HepG2 (cell line): ENCODE data around the gene TRPM5. TPM values are rescaled to one million over a fixed set of nuclear protein-coding genes. Genes with fewer than 3 reads are reported as not detected.

ENCODE experiments used
- ATAC-seq: fragments of 200-7000 bp; cut with Tn5 transposase; 3 replicates; pipeline ENCODE4 v1.9.1; 2020; ENCODE audit warnings: mild to moderate bottlenecking, moderate library complexity
- BruUV-seq: library from RNA; stranded (reverse); fragments of 400-500 nt; replicated peaks from 2 replicates; lab custom pipeline; 2021; lab: Mats Ljungman, UMichigan
- CTCF ChIA-PET: fragments of 300-600 bp; formaldehyde crosslinking; extraction: SDS; loops from one replicate; lab custom pipeline; 2021; ENCODE audit warnings: low total read pairs, inconsistent platforms, low intra/inter-chr PET ratio; lab: Yijun Ruan, JAX
- POLR2A ChIA-PET: fragments of 350-600 bp; sonication (Branson Sonifier 250); formaldehyde crosslinking; loops from one replicate; lab custom pipeline; 2020; ENCODE audit warnings: antibody characterized with exemption, inconsistent platforms; lab: Yijun Ruan, JAX
- DNase-seq: peaks from one replicate; pipeline ENCODE4 v3.0.0-alpha.2; 2015; ENCODE audit warnings: low spot score
- FAIRE-seq: peaks from 3 replicates; lab custom pipeline; 2011; peaks lifted over from hg19 to GRCh38; lab: Jason Lieb, UNC
- H2AFZ ChIP-seq: one replicate; pipeline ENCODE4 v1.6.1; 2011; ENCODE audit warnings: low read length, inconsistent platforms
- H3K27ac ChIP-seq: fragments of 300-600 bp; 3 replicates; pipeline ENCODE4 v1.8.0; 2011; ENCODE audit warnings: mixed run types, mild to moderate bottlenecking, mixed read lengths, low read length, inconsistent platforms; ENCODE audit not compliant: insufficient read depth; ENCODE audit errors: extremely low read length
- H3K27me3 ChIP-seq, 2 experiments: fragments of 200-600 bp in 1 of 2; 2 replicates in 1 of 2; 3 replicates in 1 of 2; pipeline versions ENCODE4 v1.6.0 to v1.8.0; 2011; ENCODE audit warnings: low read length in 2 of 2, mild to moderate bottlenecking in 2 of 2, moderate library complexity in 2 of 2, inconsistent platforms in 1 of 2; ENCODE audit not compliant: insufficient read depth in 2 of 2, control insufficient read depth in 1 of 2
- H3K36me3 ChIP-seq, 2 experiments: fragments of 200-600 bp in 1 of 2; replicated peaks in 1 of 2; 2 replicates in 1 of 2; 3 replicates in 1 of 2; pipeline versions ENCODE4 v1.5.1 to v1.8.0; 2011; ENCODE audit warnings: low read length in 2 of 2, inconsistent platforms in 1 of 2; ENCODE audit not compliant: insufficient read depth in 2 of 2, control insufficient read depth in 1 of 2
- H3K4me1 ChIP-seq: 2 replicates; pipeline ENCODE4 v1.5.1; 2012; ENCODE audit warnings: low read length, inconsistent platforms; ENCODE audit not compliant: insufficient read depth
- H3K4me2 ChIP-seq: 2 replicates; pipeline ENCODE4 v1.6.0; 2011; ENCODE audit warnings: low read depth, low read length, inconsistent platforms
- H3K4me3 ChIP-seq, 3 experiments: fragments of 200-600 bp in 1 of 3; sonication (generic), shearing (Covaris generic) in 1 of 3; replicated peaks in 1 of 3; 2 replicates each; pipeline ENCODE4 v1.5.1; 2011 to 2016; ENCODE audit warnings: low read length in 3 of 3, inconsistent platforms in 2 of 3, low read depth in 2 of 3, mild to moderate bottlenecking in 2 of 3, control low read depth in 1 of 3, mixed read lengths in 1 of 3; ENCODE audit not compliant: insufficient read depth in 1 of 3
- H3K79me2 ChIP-seq: one replicate; pipeline ENCODE4 v1.6.1; 2011; ENCODE audit warnings: low read length, inconsistent platforms; ENCODE audit not compliant: insufficient read depth
- H3K9ac ChIP-seq: 2 replicates; pipeline ENCODE4 v1.6.0; 2011; ENCODE audit warnings: mild to moderate bottlenecking, low read depth, low read length, inconsistent platforms; ENCODE audit not compliant: insufficient read depth
- H3K9me3 ChIP-seq: 2 replicates; pipeline ENCODE4 v1.5.1; 2012; ENCODE audit warnings: mild to moderate bottlenecking, low read length
- H4K20me1 ChIP-seq: 2 replicates; pipeline ENCODE4 v1.6.0; 2011; ENCODE audit warnings: inconsistent platforms, mild to moderate bottlenecking, low read length, moderate library complexity; ENCODE audit not compliant: insufficient read depth
- FOXK1 ChIP-seq: sonication (generic); formaldehyde crosslinking; IDR thresholded peaks from 2 replicates; pipeline ENCODE4 v1.4.0; 2020; ENCODE audit warnings: low read depth, missing genetic modification reagents, borderline replicate concordance
- RBM39 ChIP-seq: fragments of 200-400 bp; formaldehyde crosslinking; IDR thresholded peaks from one replicate; pipeline ENCODE4 v1.6.1; 2018; ENCODE audit warnings: antibody characterized with exemption, mild to moderate bottlenecking, low read depth, low read length; ENCODE audit not compliant: poor library complexity, severe bottlenecking
- U2AF2 ChIP-seq: fragments of 200-400 bp; formaldehyde crosslinking; IDR thresholded peaks from 2 replicates; pipeline ENCODE4 v1.6.1; 2017; ENCODE audit warnings: low read depth, mild to moderate bottlenecking, low read length
- ZNF577 ChIP-seq: sonication (generic); formaldehyde crosslinking; IDR thresholded peaks from 2 replicates; pipeline ENCODE4 v1.4.0; 2020; ENCODE audit warnings: mild to moderate bottlenecking, low read depth, missing genetic modification reagents, borderline replicate concordance
- WGBS: methylation state at CpG from one replicate; pipeline ENCODE4 v1.1.6; 2017; ENCODE audit warnings: low lambda C conversion rate; 5-methylcytosine and 5-hydroxymethylcytosine counted together
- in situ Hi-C: cut with HindIII; loops from 2 replicates; pipeline ENCODE4 v1.10.0; 2017; ENCODE audit warnings: low pct_unique_long_range_greater_than_20kb; ENCODE audit not compliant: extremely low pct_ligation_motif_present
- intact Hi-C: fragments of 100-400 bp; cut with micrococcal nuclease; formaldehyde crosslinking; loops from one replicate; pipeline ENCODE4 v1.10.0; 2022; ENCODE audit not compliant: unreplicated experiment
- polyA plus RNA-seq, 8 experiments: library from polyadenylated mRNA; depleted of rRNA in 3 of 8; stranded (reverse) in 7 of 8; unstranded in 1 of 8; fragments of >200 nt; fragmentation: Illumina TruSeq in 4 of 8; extraction: Trizol in 4 of 8; gene quantifications; 2 replicates each; pipeline versions ENCODE4 v1.2.1 to v1.2.3, GENCODE V29; 2011 to 2016; ENCODE audit warnings: low read depth in 4 of 8, missing spikeins in 1 of 8, mixed read lengths in 1 of 8; ENCODE audit not compliant: insufficient read depth in 1 of 8
- total RNA-seq, 5 experiments: library from RNA; depleted of rRNA; stranded (reverse); fragments of >200 nt; fragmentation: Illumina TruSeq; extraction: Trizol; gene quantifications; 2 replicates each; pipeline ENCODE4 v1.2.3, GENCODE V29; 2016; ENCODE audit warnings: low read depth in 1 of 5

TRPM5 gene
- total and polyA plus RNA-seq, 2 of the 13 experiments (the other 11 are each of a cell fraction or from before 2014, with no cell fraction given): 0.12 TPM; not detected in 1

DNA sequence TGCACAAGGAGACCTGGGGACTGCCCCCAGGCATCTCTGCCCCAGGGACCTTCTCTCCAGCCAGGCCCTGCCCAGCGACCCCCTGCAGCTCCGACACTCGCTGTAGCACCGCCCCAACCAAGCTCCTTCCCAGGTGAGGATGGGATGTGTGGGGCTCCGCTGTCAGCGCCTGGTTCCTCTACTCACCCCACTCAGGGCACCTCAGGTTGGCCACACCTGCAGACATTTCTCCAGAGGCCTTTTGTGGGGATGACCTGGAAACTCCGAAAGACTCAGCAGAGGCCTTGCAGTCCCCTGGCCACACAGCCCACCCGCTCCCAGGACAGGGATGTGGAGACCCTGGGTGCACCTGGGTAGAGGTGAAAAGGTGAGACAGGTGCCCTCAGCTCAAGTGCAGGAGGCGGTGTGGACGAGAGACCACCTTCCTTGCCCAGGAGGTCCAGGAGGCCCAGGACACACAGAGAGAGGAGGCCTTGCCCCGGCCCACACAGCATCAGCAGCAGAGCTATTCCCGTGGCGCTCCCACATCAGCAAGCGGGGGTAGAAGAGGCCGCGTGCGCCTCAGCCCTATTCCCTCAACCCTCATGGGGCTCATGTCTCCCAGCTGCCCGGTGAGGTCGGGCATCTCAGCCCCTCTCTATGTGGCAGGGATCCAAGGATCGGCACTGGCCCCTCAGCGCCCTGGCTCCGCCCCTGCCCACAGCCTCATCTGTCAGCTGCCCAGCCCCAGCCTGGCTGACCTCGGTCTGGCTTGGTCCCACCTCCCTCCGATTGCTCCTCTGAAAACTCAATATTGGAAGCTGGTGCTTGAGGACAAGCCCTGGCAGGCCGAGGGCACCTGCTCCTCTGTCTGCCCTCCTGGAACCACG is 20.9 kb downstream of the TRPM5 start (continued):
- no peak for TF ChIP-seq FOXK1 (CRISPR knock-in tag)
- TF ChIP-seq, all 625 proteins: peak for 0

DNA sequence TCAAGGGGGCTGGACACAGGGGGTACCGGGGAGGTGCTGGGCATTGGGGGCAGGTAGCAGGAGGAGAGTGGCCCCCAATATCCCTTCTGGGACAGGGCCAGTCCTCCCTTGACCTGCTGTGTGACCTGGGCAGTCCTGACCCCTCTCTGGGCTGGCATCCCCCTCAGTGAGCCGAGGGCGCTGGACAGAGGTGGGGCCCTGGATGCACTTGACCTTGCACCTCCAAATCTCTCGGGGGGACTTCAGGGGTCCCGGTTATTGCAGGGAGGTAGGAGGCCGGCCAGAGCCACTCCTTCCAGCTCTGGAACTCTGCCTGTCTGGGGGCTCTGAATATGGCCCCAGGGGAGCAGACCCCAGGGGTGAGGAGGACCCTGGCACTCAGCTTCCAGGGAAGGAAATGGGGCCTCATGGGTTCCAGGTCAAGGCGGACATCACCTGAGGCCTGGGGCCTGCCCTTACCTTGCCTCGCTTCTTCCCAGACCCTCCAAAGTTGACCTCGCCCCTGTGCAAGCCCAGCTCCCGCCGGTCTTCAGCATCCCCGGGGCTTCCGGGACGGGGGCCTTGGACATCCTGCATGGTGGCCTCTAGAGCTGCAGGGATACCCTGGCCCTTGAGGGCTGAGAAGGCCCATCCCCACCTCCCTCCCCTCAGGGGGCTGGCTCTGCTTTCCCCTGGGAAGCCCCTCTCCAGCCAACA is 21.7 kb downstream of the TRPM5 start:
- no peak for DNase-seq
- H4K20me1 ChIP-seq: no peaks in the 10 kb centered on the region
- no peak overlapping the region for H3K4me3 ChIP-seq
- no CpG with 5 or more reads among the region's 14 CpGs for WGBS
- CTCF ChIA-PET: interaction anchor here (1.9 kb wide), 1 partner anchor 117 kb away, joined by 4 read pairs; no protein-coding TSS in a partner anchor
- no peak overlapping the region for H3K9ac ChIP-seq
- H3K27me3 ChIP-seq: peaks cover 16 to 54% of the 10 kb centered on the region in 2 experiments
- no peaks in the 10 kb centered on the region for H3K9me3 ChIP-seq
- no TSS peak for BruUV-seq
- in situ Hi-C loops: loop anchor here (10.0 kb wide), 1 partner anchor 272 kb away; the partner anchor contains the start of gene KCNQ1OT1
- TF ChIP-seq RBM39 (no peak), ZNF577 (CRISPR knock-in tag) (no peak), U2AF2 (no peak)
- TF ChIP-seq, all 625 proteins: peak for 0
- peaks cover 16% of the 10 kb centered on the region; the same call in 1 of the 2 replicates for H3K4me1 ChIP-seq
- no peaks in the 10 kb centered on the region for H3K79me2 ChIP-seq
- ATAC-seq (no peak), FAIRE-seq (no peak)
- H3K27ac ChIP-seq: no peak overlapping the region
- no peak overlapping the region for H2AFZ ChIP-seq
- H3K36me3 ChIP-seq: no peaks in the 10 kb centered on the region
- POLR2A ChIA-PET: interaction anchor here (0.6 kb wide), 1 partner anchor 481 kb away, joined by 4 read pairs; no protein-coding TSS in a partner anchor
- H3K4me2 ChIP-seq: no peak overlapping the region
- intact Hi-C loops: loop anchor here (5.0 kb wide), 1 partner anchor 225 kb away; no protein-coding TSS in a partner anchor
